Lung microvascular endothelial cell (primary cell): Measurements from ENCODE around the gene POU2F2. TPM values are rescaled to one million over a fixed set of nuclear protein-coding genes. Genes with fewer than 3 reads are reported as not detected.
"Not testable (repeated sequence)": the region's sequence is repeated elsewhere in the genome, so short reads cannot be mapped to it uniquely, and the experiment has no call there.

Experiments used
- DNase-seq, 2 donors: peaks; one replicate each; pipeline versions ENCODE4 v3.0.0 to v3.0.0-alpha.2; 2010; ENCODE audit warnings: low read depth in 2 of 2
- total RNA-seq: library from RNA; depleted of rRNA; stranded (reverse); fragments of >200 nt; gene quantifications from 2 replicates; pipeline ENCODE4 v1.2.1, GENCODE V29; 2014

Gene POU2F2
- total RNA-seq, 1 donor from 2014 or later = 0.20 TPM

DNA sequence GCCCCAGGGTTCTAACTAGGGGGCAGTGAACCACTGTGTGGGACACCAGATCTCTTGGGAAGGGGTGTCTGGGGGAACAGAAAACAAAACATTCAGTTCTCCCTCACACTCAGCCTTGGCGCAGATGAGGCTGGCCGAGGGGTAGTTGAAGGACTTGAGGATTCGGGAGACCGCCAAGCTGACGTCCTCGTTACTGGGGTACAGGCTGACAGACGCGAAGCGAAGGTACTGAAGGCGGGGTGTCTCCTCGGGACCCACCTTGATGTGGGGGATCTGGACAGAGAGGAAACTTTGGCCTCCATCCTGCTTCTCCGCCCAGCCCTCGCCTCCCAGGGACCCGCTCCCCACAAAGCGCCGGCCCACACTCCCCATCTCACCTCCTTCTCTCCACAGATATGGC is 69.9 kb downstream of the POU2F2 start:
- no peak for DNase-seq

GRCh38 chr19:42060117-42060516 is 72.1 kb downstream of the POU2F2 start:
- no peak for DNase-seq

GRCh38 chr19:42059196-42059595 is 73.0 kb downstream of the POU2F2 start:
- no peak for DNase-seq

- DNase-seq = no peak
These were observed 74.4 kb downstream of the POU2F2 start for GRCh38 chr19:42057846-42058245.

GRCh38 chr19:42054205-42054604 is 78.0 kb downstream of the POU2F2 start:
- DNase-seq = no peak

GRCh38 chr19:42053037-42053935 is 79.0 kb downstream of the POU2F2 start:
- no peak for DNase-seq

- peak in 1 of 2 donors; percentile 5 for DNase-seq
These were observed 79.9 kb downstream of the POU2F2 start for GRCh38 chr19:42052241-42052863.

DNA sequence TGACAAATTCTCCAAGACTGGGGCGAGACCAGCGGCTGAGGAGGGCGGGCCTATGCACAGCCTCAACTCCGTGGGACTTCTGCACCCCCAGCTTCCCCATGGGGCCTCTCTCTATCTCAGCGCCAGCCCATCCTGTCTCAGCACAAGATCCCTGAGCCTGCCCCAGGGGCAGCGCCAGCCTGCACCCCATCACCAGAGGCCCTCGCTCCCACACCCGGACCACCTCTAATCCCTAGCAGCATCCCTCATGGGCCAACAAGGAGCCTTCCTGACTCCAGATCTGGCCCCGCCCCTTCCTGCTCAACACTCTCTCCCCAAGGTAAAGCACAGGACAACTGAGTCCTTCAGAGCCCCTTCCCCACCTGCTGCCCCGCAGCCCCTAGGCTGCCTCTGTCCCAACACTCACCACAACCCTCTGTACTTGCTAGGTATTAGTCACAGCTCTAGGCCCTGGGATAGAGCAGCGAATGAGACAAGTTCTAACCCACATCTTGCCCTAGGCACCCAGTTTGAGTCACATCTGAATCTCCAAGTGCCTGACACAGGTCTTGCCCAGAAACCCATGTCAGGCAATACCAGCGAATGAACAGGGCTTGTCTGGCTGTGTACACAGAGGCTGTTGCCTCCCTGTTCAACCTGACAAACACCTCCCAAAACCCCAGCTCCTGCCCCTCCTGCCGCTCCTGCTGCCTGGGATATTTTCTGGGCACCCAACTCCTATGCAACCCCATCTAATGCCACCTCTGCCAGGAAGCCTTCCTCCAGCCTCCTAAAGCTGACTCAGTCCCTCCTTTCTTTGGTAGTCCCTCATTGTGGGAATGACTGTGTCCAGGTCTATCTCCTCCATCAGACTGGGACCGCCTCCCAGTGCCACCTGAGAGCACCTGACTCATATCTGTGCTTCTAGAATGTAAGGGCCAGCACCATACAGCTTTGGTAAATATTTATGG is 80.8 kb downstream of the POU2F2 start:
- DNase-seq = no peak

DNA sequence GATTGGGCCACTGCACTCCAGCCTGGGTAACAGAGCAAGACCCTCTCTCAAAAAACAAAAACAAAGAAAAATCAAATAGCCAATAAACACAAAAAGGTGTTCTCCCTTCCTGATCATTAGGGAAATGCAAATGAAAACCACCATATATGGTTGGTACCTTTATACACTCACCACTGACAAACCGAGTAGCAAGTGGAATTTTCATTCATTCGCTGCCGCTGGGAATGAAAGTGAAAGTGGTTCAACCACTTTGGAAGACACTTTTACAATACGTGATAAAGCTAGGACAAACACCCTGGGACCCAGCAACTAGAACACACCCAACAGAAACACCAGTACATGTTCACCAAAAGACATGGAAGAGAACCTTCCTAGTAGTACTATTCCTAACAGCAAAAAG is 83.3 kb downstream of the POU2F2 start:
- peak; percentile 19 to 57 for DNase-seq

DNA sequence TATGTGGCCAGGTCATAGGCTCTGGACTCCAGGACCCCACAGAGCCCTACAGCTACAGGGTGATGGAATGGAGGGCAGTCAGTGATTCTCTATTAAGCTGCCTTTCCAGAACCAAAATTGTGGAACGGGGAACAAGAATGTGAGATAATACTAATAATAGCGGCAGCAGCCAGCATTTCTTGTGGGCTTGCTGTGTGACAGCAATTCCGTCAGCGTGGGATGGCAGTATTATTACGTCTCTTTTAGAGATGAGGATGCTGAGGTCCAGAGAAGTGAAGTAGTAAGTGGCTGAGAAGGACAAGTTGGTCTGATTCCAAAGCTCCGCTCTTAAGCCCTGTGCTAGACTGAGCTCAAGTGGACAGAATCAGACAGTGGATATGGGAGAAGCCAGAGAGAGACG is 86.7 kb downstream of the POU2F2 start:
- DNase-seq = no peak

- DNase-seq = no peak
These were observed 89.6 kb downstream of the POU2F2 start for GRCh38 chr19:42042455-42043170.

- not testable (repeated sequence) for DNase-seq
These were observed 91.8 kb downstream of the POU2F2 start for GRCh38 chr19:42040491-42040890.

- no peak for DNase-seq
These were observed 92.2 kb downstream of the POU2F2 start for GRCh38 chr19:42040031-42040430.

- DNase-seq = no peak
These were observed 93.6 kb downstream of the POU2F2 start for GRCh38 chr19:42038666-42039065.

DNA sequence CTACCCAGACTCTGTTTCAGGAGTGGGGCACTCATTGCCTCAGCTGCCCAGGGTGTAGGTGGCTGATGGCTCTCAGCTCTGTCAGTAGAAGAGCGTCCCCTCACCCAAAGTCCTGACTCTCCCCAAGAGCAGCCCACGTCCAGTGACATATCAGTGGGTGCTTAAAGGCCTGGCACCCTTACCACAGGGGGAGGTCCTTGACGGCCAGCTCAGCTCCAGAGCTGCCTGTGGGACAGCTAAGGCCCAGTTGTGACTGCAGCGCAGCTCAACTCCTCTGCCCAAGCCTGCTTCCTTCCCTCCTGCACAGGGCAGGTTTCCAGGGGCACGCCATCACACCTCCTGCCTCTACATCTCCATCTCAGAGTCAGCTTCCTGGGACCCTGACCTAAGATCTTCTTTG is 94.6 kb downstream of the POU2F2 start:
- DNase-seq = no peak

Other genes starting within 250 kb of the POU2F2 start
- gene ARHGEF1, start 249.3 kb downstream of the POU2F2 start, total RNA-seq = 24.0 and 34.7 TPM in 2 replicates
- gene ERFL, start 204.0 kb downstream of the POU2F2 start, total RNA-seq = not detected in 2 replicates
- gene RABAC1, start 173.1 kb downstream of the POU2F2 start, total RNA-seq = 125 and 173 TPM in 2 replicates
- under 0.01 TPM in 1 of 2 replicates, not detected in the other for gene ATP1A3, start 138.2 kb downstream of the POU2F2 start, total RNA-seq
- gene GRIK5, start 62.2 kb downstream of the POU2F2 start, total RNA-seq = not detected in 2 replicates
- gene ZNF574, start 56.3 kb downstream of the POU2F2 start, total RNA-seq = 6.3 and 9.1 TPM in 2 replicates
- 15.0 and 18.3 TPM in 2 replicates for gene DEDD2, start 85.2 kb upstream of the POU2F2 start, total RNA-seq
- gene ZNF526, start 87.9 kb upstream of the POU2F2 start, total RNA-seq = 4.6 and 6.5 TPM in 2 replicates
- gene GSK3A, start 110.2 kb upstream of the POU2F2 start, total RNA-seq = 8.3 and 11.3 TPM in 2 replicates
- 17.9 and 19.2 TPM in 2 replicates for gene ERF, start 122.7 kb upstream of the POU2F2 start, total RNA-seq
- 9.3 and 10.0 TPM in 2 replicates for gene CIC, start 136.8 kb upstream of the POU2F2 start, total RNA-seq
- 0.20 and 0.44 TPM in 2 replicates for gene PRR19, start 169.7 kb upstream of the POU2F2 start, total RNA-seq
- gene PAFAH1B3, start 170.2 kb upstream of the POU2F2 start, total RNA-seq = 26.8 and 29.6 TPM in 2 replicates
- not detected in 2 replicates for gene TMEM145, start 180.9 kb upstream of the POU2F2 start, total RNA-seq
- 17.7 and 25.0 TPM in 2 replicates for gene MEGF8, start 193.2 kb upstream of the POU2F2 start, total RNA-seq